ENCODE measurements around the gene SMIM41.

GRCh38 chr12:52082026-52082668 lies 2.6 kb downstream of the SMIM41 start:
- TF ChIP-seq CTCF (IDR thresholded peaks at IDR 0.05) (no peak), ZFX (IDR thresholded peaks at IDR 0.05; ENCODE audit: borderline replicate concordance) (no peak)

Measured in 22Rv1 (cell line).